GM23338 (cell line): ENCODE data around the gene ITGA7. TPM values are rescaled to one million over a fixed set of nuclear protein-coding genes. Genes with fewer than 3 reads are reported as not detected.
A peak's percentile ranks its signal among the peaks of the same experiment; 100 is the strongest.

ENCODE experiments used
- ATAC-seq: fragments of 200-7000 bp; cut with Tn5 transposase; 3 replicates; pipeline ENCODE4 v1.9.1; 2020
- DNase-seq: peaks from one replicate; pipeline ENCODE4 v3.0.0-alpha.2; 2015; ENCODE audit warnings: low spot score
- H2AFZ ChIP-seq: fragments of 200-600 bp; sonication (generic); 2 replicates; pipeline ENCODE4 v1.8.0; 2016; ENCODE audit warnings: antibody characterized with exemption, mild to moderate bottlenecking, moderate library complexity
- H3F3A ChIP-seq: fragments of 200-600 bp; sonication (generic); replicated peaks from 2 replicates; pipeline ENCODE4 v1.8.0; 2017; ENCODE audit warnings: antibody characterized with exemption, mixed run types, low read depth
- H3K27ac ChIP-seq: fragments of 200-600 bp; sonication (generic); 2 replicates; pipeline ENCODE4 v1.6.1; 2016; ENCODE audit warnings: low read depth
- H3K27me3 ChIP-seq: fragments of 200-600 bp; sonication (generic); 2 replicates; pipeline ENCODE4 v1.8.0; 2016; ENCODE audit warnings: mild to moderate bottlenecking, mixed run types, moderate library complexity; ENCODE audit not compliant: insufficient read depth
- H3K36me3 ChIP-seq: fragments of 200-600 bp; sonication (generic); 2 replicates; pipeline ENCODE4 v1.8.0; 2016; ENCODE audit warnings: mild to moderate bottlenecking; ENCODE audit not compliant: insufficient read depth
- H3K4me1 ChIP-seq: fragments of 200-600 bp; sonication (generic); 2 replicates; pipeline ENCODE4 v1.8.0; 2016; ENCODE audit warnings: mild to moderate bottlenecking, moderate library complexity; ENCODE audit not compliant: insufficient read depth
- H3K4me2 ChIP-seq: fragments of 200-600 bp; sonication (generic); 2 replicates; pipeline ENCODE4 v1.7.1; 2017; ENCODE audit warnings: mixed run types
- H3K4me3 ChIP-seq: fragments of 200-600 bp; sonication (generic); 2 replicates; pipeline ENCODE4 v1.6.1; 2016; ENCODE audit warnings: mixed run types
- H3K79me2 ChIP-seq: fragments of 200-600 bp; sonication (generic); replicated peaks from 2 replicates; pipeline ENCODE4 v1.8.0; 2017; ENCODE audit warnings: mild to moderate bottlenecking; ENCODE audit not compliant: insufficient read depth
- H3K9me2 ChIP-seq: fragments of 200-600 bp; sonication (generic); 2 replicates; pipeline ENCODE4 v1.8.0; 2017; ENCODE audit not compliant: insufficient read depth
- H4K20me1 ChIP-seq: fragments of 200-600 bp; sonication (generic); replicated peaks from 2 replicates; pipeline ENCODE4 v1.8.0; 2017; ENCODE audit warnings: mild to moderate bottlenecking; ENCODE audit not compliant: insufficient read depth
- H3K27ac Mint-ChIP-seq: 2 replicates; pipeline ENCODE4 v1.8.0; 2020; ENCODE audit warnings: inconsistent platforms, mild to moderate bottlenecking, moderate library complexity, mixed read lengths
- H3K27me3 Mint-ChIP-seq: 3 replicates; pipeline ENCODE4 v1.8.0; 2022; ENCODE audit warnings: low read depth, mild to moderate bottlenecking, moderate library complexity, mixed read lengths, inconsistent platforms; ENCODE audit not compliant: insufficient read depth, poor library complexity
- H3K36me3 Mint-ChIP-seq: 3 replicates; pipeline ENCODE4 v1.8.0; 2021; ENCODE audit warnings: low read depth, mild to moderate bottlenecking, inconsistent platforms, moderate library complexity, mixed read lengths
- H3K4me1 Mint-ChIP-seq: 3 replicates; pipeline ENCODE4 v1.8.0; 2020; ENCODE audit warnings: mild to moderate bottlenecking, inconsistent platforms, mixed read lengths
- H3K4me3 Mint-ChIP-seq: 3 replicates; pipeline ENCODE4 v1.8.0; 2021; ENCODE audit warnings: moderate library complexity, mild to moderate bottlenecking, inconsistent platforms, mixed read lengths
- H3K9me3 Mint-ChIP-seq: 3 replicates; pipeline ENCODE4 v1.8.0; 2020; ENCODE audit warnings: moderate library complexity, mild to moderate bottlenecking, inconsistent platforms, mixed read lengths
- CREB1 ChIP-seq: fragments of 250-450 bp; sonication (Bioruptor Pico); IDR thresholded peaks from 2 replicates; pipeline ENCODE4 v1.5.0; 2020; ENCODE audit warnings: low read depth, mild to moderate bottlenecking, moderate library complexity
- EZH2 ChIP-seq: fragments of 200-600 bp; sonication (generic); IDR thresholded peaks from one replicate; pipeline ENCODE4 v1.8.0; 2017; ENCODE audit warnings: antibody characterized with exemption, mild to moderate bottlenecking, low read depth; ENCODE audit not compliant: unreplicated experiment
- EZH2phosphoT487 ChIP-seq: fragments of 200-600 bp; sonication (generic); IDR thresholded peaks from one replicate; pipeline ENCODE4 v1.8.1; 2018; ENCODE audit warnings: antibody characterized with exemption; ENCODE audit not compliant: unreplicated experiment
- POLR2AphosphoS5 ChIP-seq: IDR thresholded peaks from 2 replicates; pipeline ENCODE4 v1.6.1; 2016; ENCODE audit warnings: antibody characterized with exemption, low read depth
- STAT1 ChIP-seq: IDR thresholded peaks from one replicate; pipeline ENCODE4 v1.6.1; 2016; ENCODE audit warnings: antibody characterized with exemption; ENCODE audit not compliant: unreplicated experiment
- ZNF331 ChIP-seq: fragments of 250-450 bp; sonication (Bioruptor Pico); IDR thresholded peaks from 2 replicates; pipeline ENCODE4 v1.5.0; 2020; ENCODE audit warnings: low read depth, mild to moderate bottlenecking, moderate library complexity
- polyA plus RNA-seq: library from polyadenylated mRNA; unstranded; fragments of >200 nt; fragmentation: Nextera tagmentation; extraction: Ambion mirVana; gene quantifications from 2 replicates; pipeline ENCODE4 v1.2.1, GENCODE V29; 2016
- total RNA-seq: library from RNA; depleted of rRNA; stranded (reverse); fragments of >200 nt; shearing (Covaris generic); gene quantifications from 2 replicates; pipeline ENCODE4 v1.2.3, GENCODE V29; 2014
- TF ChIP-seq, protein P1 (sequence below): IDR thresholded peaks from 2 replicates; pipeline ENCODE4 v1.6.1; 2016; ENCODE audit warnings: antibody characterized with exemption
- TF ChIP-seq, protein P2 (sequence below): fragments of 250-450 bp; sonication (Bioruptor Pico); IDR thresholded peaks from 2 replicates; pipeline ENCODE4 v1.5.0; 2020; ENCODE audit warnings: mild to moderate bottlenecking, moderate library complexity
- TF ChIP-seq, protein P3 (sequence below): IDR thresholded peaks from one replicate; pipeline ENCODE4 v1.6.1; 2018; ENCODE audit warnings: antibody characterized with exemption; ENCODE audit not compliant: unreplicated experiment
- TF ChIP-seq, protein P4 (sequence below), 2 experiments: fragments of 200-600 bp in 1 of 2; sonication (generic) in 1 of 2; conservative IDR thresholded peaks; 2 replicates each; pipeline versions ENCODE4 v1.5.1 to v1.6.1; 2016 to 2017; ENCODE audit warnings: antibody characterized with exemption in 2 of 2, low read depth in 2 of 2, mild to moderate bottlenecking in 2 of 2, moderate library complexity in 1 of 2

Gene ITGA7
- total and polyA plus RNA-seq, 2 experiments from 2014 or later = 20.0 to 49.1 TPM

DNA sequence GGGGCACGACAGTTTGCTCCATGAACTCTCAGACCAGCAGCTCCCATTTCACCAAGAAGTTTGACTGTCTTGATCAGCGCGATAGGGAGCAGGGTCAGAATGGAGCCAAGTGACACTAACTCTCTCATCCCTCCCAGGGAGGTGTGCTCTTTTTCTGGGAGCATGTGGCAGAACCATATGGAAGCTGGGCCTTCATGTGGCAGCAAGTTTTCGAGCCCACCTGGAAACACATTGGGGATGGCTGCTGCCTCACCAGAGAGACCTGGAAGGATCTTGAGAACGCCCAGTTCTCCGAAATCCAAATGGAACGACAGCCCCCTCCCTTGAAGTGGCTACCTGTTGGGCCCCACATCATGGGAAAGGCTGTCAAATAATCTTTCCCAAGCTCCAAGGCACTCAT, 24.0 kb downstream of the ITGA7 start (continued):
- TF ChIP-seq, protein P1, sequence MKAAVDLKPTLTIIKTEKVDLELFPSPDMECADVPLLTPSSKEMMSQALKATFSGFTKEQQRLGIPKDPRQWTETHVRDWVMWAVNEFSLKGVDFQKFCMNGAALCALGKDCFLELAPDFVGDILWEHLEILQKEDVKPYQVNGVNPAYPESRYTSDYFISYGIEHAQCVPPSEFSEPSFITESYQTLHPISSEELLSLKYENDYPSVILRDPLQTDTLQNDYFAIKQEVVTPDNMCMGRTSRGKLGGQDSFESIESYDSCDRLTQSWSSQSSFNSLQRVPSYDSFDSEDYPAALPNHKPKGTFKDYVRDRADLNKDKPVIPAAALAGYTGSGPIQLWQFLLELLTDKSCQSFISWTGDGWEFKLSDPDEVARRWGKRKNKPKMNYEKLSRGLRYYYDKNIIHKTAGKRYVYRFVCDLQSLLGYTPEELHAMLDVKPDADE = no peak

DNA sequence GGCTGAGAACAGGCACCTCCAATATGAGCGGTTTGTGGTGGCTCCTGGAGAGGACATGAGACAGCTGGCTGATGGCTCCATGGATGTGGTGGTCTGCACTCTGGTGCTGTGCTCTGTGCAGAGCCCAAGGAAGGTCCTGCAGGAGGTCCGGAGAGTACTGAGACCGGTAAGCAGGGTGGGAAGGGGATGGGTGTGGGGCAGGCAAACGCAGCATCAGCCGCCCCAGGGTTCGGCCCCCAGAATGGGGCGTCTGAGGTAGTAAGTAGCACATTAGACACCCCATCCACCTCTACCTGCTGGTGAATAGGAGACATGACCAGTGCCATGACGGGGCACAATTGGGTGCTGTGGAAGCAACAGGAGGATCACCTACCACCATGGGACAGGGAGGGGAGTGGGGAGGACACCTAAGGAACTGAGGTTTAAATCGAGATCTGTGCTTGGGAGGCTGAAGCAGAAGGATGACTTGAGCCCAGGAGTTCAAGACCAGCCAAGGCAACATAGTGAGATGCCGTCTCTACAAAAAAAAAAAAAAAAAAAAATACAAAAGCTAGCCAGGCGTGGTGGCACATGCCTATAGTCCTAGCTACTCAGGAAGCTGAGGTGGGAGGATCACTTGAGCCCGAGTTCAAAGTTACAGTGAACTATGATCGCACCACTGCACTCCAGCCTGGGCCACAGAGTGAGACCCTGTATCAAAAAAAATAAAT, 25.5 kb downstream of the ITGA7 start:
- peaks cover 6% of the 10 kb centered on the region; the same call in 1 of the 2 replicates for H3K4me1 ChIP-seq
- peak overlapping the region; percentile 96 for H2AFZ ChIP-seq
- Mint-ChIP-seq H3K4me1 (peaks cover 13% of the 10 kb centered on the region), H3K9me3 (no peaks in the 10 kb centered on the region), H3K36me3 (peaks cover 9% of the 10 kb centered on the region), H3K27me3 (peaks cover 20% of the 10 kb centered on the region), H3K27ac (no peak overlapping the region), H3K4me3 (no peak overlapping the region; the same call in 2 of the 3 replicates)
- H3K27me3 ChIP-seq = no peaks in the 10 kb centered on the region
- H4K20me1 ChIP-seq = no peaks in the 10 kb centered on the region
- peak overlapping the region; percentile 46 for H3K4me3 ChIP-seq
- H3K79me2 ChIP-seq = no peaks in the 10 kb centered on the region
- H3K4me2 ChIP-seq = peak overlapping the region; percentile 81
- DNase-seq = no peak
- H3K9me2 ChIP-seq = 0 out of 2 replicates have a peak, but pooled peaks cover 2% of the 10 kb centered on the region
- H3K27ac ChIP-seq = no peak overlapping the region
- H3K36me3 ChIP-seq = no peaks in the 10 kb centered on the region
- no peaks in the 10 kb centered on the region for H3F3A ChIP-seq
- no peak; the same call in 1 of the 3 replicates for ATAC-seq
- TF ChIP-seq POLR2AphosphoS5 (no peak), ZNF331 (CRISPR knock-in tag) (no peak), EZH2phosphoT487 (no peak), CREB1 (no peak), STAT1 (no peak), EZH2 (no peak)
- TF ChIP-seq, protein P1 = no peak
- TF ChIP-seq, protein P2, sequence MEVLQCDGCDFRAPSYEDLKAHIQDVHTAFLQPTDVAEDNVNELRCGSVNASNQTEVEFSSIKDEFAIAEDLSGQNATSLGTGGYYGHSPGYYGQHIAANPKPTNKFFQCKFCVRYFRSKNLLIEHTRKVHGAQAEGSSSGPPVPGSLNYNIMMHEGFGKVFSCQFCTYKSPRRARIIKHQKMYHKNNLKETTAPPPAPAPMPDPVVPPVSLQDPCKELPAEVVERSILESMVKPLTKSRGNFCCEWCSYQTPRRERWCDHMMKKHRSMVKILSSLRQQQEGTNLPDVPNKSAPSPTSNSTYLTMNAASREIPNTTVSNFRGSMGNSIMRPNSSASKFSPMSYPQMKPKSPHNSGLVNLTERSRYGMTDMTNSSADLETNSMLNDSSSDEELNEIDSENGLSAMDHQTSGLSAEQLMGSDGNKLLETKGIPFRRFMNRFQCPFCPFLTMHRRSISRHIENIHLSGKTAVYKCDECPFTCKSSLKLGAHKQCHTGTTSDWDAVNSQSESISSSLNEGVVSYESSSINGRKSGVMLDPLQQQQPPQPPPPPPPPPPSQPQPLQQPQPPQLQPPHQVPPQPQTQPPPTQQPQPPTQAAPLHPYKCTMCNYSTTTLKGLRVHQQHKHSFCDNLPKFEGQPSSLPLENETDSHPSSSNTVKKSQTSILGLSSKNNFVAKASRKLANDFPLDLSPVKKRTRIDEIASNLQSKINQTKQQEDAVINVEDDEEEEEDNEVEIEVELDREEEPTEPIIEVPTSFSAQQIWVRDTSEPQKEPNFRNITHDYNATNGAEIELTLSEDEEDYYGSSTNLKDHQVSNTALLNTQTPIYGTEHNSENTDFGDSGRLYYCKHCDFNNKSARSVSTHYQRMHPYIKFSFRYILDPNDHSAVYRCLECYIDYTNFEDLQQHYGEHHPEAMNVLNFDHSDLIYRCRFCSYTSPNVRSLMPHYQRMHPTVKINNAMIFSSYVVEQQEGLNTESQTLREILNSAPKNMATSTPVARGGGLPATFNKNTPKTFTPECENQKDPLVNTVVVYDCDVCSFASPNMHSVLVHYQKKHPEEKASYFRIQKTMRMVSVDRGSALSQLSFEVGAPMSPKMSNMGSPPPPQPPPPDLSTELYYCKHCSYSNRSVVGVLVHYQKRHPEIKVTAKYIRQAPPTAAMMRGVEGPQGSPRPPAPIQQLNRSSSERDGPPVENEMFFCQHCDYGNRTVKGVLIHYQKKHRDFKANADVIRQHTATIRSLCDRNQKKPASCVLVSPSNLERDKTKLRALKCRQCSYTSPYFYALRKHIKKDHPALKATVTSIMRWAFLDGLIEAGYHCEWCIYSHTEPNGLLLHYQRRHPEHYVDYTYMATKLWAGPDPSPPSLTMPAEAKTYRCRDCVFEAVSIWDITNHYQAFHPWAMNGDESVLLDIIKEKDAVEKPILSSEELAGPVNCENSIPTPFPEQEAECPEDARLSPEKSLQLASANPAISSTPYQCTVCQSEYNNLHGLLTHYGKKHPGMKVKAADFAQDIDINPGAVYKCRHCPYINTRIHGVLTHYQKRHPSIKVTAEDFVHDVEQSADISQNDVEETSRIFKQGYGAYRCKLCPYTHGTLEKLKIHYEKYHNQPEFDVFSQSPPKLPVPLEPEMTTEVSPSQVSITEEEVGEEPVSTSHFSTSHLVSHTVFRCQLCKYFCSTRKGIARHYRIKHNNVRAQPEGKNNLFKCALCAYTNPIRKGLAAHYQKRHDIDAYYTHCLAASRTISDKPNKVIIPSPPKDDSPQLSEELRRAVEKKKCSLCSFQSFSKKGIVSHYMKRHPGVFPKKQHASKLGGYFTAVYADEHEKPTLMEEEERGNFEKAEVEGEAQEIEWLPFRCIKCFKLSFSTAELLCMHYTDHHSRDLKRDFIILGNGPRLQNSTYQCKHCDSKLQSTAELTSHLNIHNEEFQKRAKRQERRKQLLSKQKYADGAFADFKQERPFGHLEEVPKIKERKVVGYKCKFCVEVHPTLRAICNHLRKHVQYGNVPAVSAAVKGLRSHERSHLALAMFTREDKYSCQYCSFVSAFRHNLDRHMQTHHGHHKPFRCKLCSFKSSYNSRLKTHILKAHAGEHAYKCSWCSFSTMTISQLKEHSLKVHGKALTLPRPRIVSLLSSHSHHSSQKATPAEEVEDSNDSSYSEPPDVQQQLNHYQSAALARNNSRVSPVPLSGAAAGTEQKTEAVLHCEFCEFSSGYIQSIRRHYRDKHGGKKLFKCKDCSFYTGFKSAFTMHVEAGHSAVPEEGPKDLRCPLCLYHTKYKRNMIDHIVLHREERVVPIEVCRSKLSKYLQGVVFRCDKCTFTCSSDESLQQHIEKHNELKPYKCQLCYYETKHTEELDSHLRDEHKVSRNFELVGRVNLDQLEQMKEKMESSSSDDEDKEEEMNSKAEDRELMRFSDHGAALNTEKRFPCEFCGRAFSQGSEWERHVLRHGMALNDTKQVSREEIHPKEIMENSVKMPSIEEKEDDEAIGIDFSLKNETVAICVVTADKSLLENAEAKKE (CRISPR knock-in tag) = no peak
- TF ChIP-seq, protein P3, sequence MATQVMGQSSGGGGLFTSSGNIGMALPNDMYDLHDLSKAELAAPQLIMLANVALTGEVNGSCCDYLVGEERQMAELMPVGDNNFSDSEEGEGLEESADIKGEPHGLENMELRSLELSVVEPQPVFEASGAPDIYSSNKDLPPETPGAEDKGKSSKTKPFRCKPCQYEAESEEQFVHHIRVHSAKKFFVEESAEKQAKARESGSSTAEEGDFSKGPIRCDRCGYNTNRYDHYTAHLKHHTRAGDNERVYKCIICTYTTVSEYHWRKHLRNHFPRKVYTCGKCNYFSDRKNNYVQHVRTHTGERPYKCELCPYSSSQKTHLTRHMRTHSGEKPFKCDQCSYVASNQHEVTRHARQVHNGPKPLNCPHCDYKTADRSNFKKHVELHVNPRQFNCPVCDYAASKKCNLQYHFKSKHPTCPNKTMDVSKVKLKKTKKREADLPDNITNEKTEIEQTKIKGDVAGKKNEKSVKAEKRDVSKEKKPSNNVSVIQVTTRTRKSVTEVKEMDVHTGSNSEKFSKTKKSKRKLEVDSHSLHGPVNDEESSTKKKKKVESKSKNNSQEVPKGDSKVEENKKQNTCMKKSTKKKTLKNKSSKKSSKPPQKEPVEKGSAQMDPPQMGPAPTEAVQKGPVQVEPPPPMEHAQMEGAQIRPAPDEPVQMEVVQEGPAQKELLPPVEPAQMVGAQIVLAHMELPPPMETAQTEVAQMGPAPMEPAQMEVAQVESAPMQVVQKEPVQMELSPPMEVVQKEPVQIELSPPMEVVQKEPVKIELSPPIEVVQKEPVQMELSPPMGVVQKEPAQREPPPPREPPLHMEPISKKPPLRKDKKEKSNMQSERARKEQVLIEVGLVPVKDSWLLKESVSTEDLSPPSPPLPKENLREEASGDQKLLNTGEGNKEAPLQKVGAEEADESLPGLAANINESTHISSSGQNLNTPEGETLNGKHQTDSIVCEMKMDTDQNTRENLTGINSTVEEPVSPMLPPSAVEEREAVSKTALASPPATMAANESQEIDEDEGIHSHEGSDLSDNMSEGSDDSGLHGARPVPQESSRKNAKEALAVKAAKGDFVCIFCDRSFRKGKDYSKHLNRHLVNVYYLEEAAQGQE = no peak
- TF ChIP-seq, protein P4, sequence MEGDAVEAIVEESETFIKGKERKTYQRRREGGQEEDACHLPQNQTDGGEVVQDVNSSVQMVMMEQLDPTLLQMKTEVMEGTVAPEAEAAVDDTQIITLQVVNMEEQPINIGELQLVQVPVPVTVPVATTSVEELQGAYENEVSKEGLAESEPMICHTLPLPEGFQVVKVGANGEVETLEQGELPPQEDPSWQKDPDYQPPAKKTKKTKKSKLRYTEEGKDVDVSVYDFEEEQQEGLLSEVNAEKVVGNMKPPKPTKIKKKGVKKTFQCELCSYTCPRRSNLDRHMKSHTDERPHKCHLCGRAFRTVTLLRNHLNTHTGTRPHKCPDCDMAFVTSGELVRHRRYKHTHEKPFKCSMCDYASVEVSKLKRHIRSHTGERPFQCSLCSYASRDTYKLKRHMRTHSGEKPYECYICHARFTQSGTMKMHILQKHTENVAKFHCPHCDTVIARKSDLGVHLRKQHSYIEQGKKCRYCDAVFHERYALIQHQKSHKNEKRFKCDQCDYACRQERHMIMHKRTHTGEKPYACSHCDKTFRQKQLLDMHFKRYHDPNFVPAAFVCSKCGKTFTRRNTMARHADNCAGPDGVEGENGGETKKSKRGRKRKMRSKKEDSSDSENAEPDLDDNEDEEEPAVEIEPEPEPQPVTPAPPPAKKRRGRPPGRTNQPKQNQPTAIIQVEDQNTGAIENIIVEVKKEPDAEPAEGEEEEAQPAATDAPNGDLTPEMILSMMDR (conservative IDR thresholded peaks at IDR 0.05; ENCODE audit: low read depth in 2 of 2) = no peak
